Stimulated activated naive B cell treated with anti-CD40 and anti-IgM and Interleukin-4, amounts not matched to agents 10 μg/mL and 1 μg/mL and 100 μg/mL, for 72 hours (primary cell): ENCODE measurements around the gene IZUMO1.
A peak's percentile ranks its signal among the peaks of the same experiment; 100 is the strongest.
"Not testable (repeated sequence)": the region's sequence is repeated elsewhere in the genome, so short reads cannot be mapped to it uniquely, and the experiment has no call there.

ENCODE experiments used
- ATAC-seq, 2 donors: fragments of 150-1000 bp; cut with Tn5 transposase; replicated peaks; 2 replicates each; pipeline ENCODE4 v1.10.0; 2021; ENCODE audit warnings: moderate library complexity in 1 of 2
- DNase-seq: peaks from one replicate; pipeline ENCODE4 v3.0.0; 2021
- H3K27ac Mint-ChIP-seq: one replicate; pipeline ENCODE4 v1.8.0; 2022; ENCODE audit warnings: mild to moderate bottlenecking, mixed read lengths
- H3K27me3 Mint-ChIP-seq, 2 donors: one replicate each; pipeline ENCODE4 v1.8.0; 2022; ENCODE audit warnings: mixed read lengths in 2 of 2
- H3K36me3 Mint-ChIP-seq, 2 donors: one replicate each; pipeline ENCODE4 v1.8.0; 2022; ENCODE audit warnings: mixed read lengths in 2 of 2, mild to moderate bottlenecking in 1 of 2
- H3K4me1 Mint-ChIP-seq, 2 donors: one replicate each; pipeline ENCODE4 v1.8.0; 2022; ENCODE audit warnings: mixed read lengths in 2 of 2, mild to moderate bottlenecking in 1 of 2
- H3K4me3 Mint-ChIP-seq, 2 donors: one replicate each; pipeline ENCODE4 v1.8.0; 2022; ENCODE audit warnings: mild to moderate bottlenecking in 2 of 2, mixed read lengths in 2 of 2, moderate library complexity in 1 of 2
- H3K9me3 Mint-ChIP-seq, 2 donors: one replicate each; pipeline ENCODE4 v1.8.0; 2022; ENCODE audit warnings: mixed read lengths in 2 of 2, mild to moderate bottlenecking in 1 of 2

The IZUMO1 gene

DNA sequence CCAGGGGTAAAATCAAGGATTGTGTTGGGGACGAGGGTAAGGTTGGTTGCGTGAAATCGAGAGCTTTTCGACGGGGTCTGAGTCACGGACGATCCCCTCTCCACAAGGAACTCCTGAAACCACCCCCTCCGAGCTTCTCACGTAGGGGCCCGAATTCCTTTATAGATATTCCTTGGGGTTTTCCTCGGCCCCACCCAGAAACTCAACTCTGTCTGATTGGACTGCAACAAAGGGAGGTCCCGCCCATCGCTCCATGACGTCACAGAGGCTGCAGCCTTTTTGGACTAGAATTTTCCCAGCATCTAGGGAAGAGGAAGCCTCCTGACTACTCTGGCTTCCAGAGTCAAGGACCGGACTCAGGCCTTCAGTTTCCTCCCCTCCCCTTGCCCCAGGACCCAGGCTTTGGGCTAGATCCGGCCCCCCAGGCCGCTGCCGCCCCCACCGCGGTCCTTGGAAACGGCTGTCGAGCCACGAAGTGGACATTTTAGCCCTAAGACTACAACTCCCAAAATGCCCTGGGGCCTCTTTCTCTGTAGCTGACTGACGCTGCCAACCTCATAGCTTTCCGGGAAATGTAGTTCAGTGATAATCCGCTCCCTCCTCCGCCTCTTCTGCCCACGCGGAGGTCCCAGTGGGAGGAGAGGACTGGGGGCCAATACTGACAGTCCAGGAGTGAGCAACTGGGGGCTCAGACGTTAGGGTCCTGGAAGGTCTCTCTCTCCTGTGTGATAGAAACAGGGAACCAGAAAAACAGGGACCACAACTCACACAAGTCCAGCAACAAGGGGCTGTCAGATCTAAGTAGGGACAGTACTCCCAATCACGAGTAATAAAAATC lies at the start of gene IZUMO1:
Gene IZUMO1 (minus strand): TSS at position 172 of the 838 bp plus-strand sequence. CDS start 1,050 bp downstream, outside the sequence.
- Mint-ChIP-seq H3K4me3 (peak within 1 kb of the TSS; percentile 44 to 62), H3K27me3 (peaks cover 38 to 50% of the 10 kb centered on the region in 2 donors), H3K4me1 (peaks cover 12 to 13% of the 10 kb centered on the region in 2 donors), H3K9me3 (peaks cover 4 to 5% of the 10 kb centered on the region in 2 donors), H3K36me3 (peaks cover 3 to 5% of the 10 kb centered on the region in 2 donors), H3K27ac (peak within 1 kb of the TSS; percentile 65)
- DNase-seq: peak; percentile 52
- peak; percentile 84 to 90 for ATAC-seq

DNA sequence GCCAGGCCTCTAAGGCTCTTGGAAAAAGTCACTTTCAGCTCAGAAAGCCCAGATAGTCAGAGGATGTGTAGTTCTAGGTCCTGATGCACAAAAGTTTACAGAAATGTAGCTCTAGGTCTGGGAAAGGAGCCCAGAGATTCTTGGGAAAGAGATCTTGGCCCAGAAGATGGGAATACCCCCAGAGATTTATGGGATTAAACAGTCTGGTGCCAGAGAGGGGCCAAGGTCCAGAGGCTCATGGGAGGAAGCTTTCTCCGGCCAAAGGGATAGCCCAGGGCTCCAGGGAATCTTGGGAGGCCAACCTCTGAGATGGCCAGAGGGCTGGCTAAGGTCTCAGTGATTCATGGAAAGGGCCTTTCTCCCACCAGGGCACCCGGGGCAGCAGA lies 49.0 kb upstream of the IZUMO1 start:
- no peak for DNase-seq
- peaks cover 3 to 27% of the 10 kb centered on the region in 2 donors for H3K36me3 Mint-ChIP-seq
- no peaks in the 10 kb centered on the region for H3K27me3 Mint-ChIP-seq
- peaks cover 11 to 15% of the 10 kb centered on the region in 2 donors for H3K4me1 Mint-ChIP-seq
- no peak for ATAC-seq
- H3K9me3 Mint-ChIP-seq: no peaks in the 10 kb centered on the region
- H3K4me3 Mint-ChIP-seq: peak overlapping the region; percentile 89 to 91
- peak overlapping the region; percentile 95 for H3K27ac Mint-ChIP-seq

DNA sequence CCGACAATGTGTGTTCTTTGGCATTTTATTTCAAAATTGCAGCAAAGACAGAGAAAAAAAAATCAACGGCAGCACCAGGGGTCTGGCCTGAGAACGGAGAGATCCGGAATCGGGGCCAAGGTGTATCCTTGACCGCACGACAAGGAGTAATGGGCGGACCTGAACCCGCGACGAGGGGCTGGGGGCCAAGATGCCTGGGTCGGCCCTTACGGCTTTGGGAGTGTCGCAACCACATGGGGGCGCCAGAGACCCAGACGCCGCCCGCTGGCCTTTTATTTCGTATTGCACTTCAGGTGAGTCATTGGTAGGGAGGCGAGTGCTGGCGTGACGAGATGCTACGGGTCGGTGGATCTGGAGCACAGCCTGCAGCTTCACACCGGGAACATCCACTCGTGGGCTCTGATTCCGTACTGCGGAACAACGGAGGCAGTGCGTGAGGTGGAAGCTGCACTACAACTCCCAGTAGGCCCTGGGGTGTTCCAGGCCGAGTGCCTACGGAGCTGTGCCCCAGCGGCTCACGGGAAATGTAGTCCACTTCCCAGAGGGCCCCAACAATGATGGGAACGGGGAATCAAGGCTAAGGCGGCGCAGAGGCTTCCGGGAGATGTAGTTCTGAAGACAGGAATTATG lies 48.5 kb upstream of the IZUMO1 start:
- Mint-ChIP-seq H3K36me3 (peaks cover under 1 to 24% of the 10 kb centered on the region in 2 donors), H3K27me3 (no peaks in the 10 kb centered on the region), H3K27ac (peak overlapping the region; percentile 95), H3K4me3 (peak overlapping the region; percentile 89 to 91), H3K9me3 (no peaks in the 10 kb centered on the region), H3K4me1 (peaks cover 11 to 15% of the 10 kb centered on the region in 2 donors)
- peak; percentile 97 to 99 for ATAC-seq
- DNase-seq: peak; percentile 78

DNA sequence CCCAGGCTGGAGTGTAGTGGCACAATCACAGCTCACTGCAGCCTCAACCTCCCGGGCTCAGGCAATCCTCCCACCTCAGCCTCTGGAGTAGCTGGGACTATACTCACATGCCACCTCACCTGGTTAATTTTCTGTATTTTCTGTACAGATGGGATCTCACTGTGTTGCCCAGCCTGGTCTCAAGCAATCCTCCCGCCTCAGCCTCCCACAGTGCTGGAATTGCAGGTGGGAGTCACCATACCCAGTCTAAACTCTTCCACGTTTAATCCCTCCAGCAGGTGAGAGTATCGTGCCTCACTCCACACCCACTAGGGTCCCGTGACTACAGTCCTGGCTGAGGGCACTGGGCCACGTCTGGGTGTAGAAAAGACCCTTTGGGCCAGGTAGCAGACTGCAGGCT lies 47.6 kb upstream of the IZUMO1 start:
- H3K36me3 Mint-ChIP-seq: peaks cover 0 to 19% of the 10 kb centered on the region in 2 donors
- DNase-seq (no peak), ATAC-seq (no peak)
- no peaks in the 10 kb centered on the region for H3K9me3 Mint-ChIP-seq
- H3K27ac Mint-ChIP-seq: peak overlapping the region; percentile 95
- no peaks in the 10 kb centered on the region for H3K27me3 Mint-ChIP-seq
- peak overlapping the region; percentile 89 to 91 for H3K4me3 Mint-ChIP-seq
- H3K4me1 Mint-ChIP-seq: peaks cover 11 to 15% of the 10 kb centered on the region in 2 donors

DNA sequence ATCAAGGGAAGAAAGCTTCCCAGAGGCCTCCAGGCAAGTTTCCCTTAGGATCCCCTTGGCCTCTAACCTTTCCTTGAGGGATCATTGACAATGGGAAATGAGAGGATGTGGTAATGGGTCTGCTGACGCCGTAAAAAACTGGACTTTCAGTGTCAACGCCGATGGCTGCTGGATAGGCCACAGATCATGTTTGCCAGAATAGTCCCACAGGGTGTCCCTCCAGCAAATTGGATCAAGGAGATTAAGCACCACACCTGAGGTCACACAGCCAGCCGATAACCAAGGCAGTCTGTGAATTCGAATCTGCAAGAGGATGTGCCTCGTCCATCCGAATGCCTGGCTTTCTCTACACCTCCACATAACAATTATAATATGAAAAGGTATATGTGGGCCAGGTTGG lies 46.6 kb upstream of the IZUMO1 start:
- Mint-ChIP-seq H3K27me3 (no peaks in the 10 kb centered on the region), H3K9me3 (no peaks in the 10 kb centered on the region), H3K4me1 (peaks cover 11 to 15% of the 10 kb centered on the region in 2 donors), H3K36me3 (peaks cover 0 to 13% of the 10 kb centered on the region in 2 donors), H3K4me3 (no peak overlapping the region), H3K27ac (peak overlapping the region; percentile 65)
- DNase-seq: no peak
- ATAC-seq: no peak

DNA sequence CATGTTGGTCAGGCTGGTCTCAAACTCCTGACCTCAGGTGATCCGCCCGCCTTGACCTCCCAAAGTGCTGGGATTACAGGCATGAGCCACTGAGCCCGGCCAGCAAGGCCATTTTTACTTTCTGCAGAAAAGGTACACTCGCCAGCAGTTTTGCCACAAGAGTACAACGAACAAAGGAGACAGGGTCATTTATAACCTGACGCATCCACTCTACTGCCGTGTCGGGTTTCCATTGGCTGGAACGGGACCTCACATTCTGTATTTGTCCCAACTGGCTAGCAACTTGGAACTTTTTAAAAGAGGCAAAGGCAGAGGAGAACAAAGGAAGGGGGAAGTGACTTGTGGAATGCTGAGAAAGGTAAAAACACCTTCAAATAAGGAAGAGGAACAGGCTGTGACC lies 40.6 kb upstream of the IZUMO1 start:
- not testable (repeated sequence) for H3K4me3 Mint-ChIP-seq, H3K27me3 Mint-ChIP-seq, H3K9me3 Mint-ChIP-seq

DNA sequence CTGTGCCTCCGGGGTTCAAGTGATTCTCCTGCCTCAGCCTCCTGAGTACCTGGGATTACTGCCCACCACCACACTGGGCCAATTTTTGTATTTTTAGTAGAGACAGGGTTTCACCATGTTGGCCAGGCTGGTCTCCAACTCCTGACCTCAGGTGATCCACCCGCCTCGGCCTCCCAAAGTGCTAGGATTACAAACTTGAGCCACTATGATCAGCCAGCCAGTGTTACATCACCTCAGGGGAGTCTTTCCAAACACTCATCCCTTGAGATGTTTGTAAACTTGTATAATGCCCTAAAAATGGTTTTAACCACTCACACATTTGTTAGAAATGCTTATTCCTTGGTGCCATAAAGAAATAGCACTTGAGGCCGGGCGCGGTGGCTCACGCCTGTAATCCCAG lies 39.7 kb upstream of the IZUMO1 start:
- not testable (repeated sequence) for H3K4me3 Mint-ChIP-seq, H3K9me3 Mint-ChIP-seq, H3K27ac Mint-ChIP-seq, ATAC-seq, DNase-seq, H3K36me3 Mint-ChIP-seq, H3K27me3 Mint-ChIP-seq
- peaks cover 11 to 15% of the 10 kb centered on the region in 2 donors for H3K4me1 Mint-ChIP-seq

More for the DNA sequence above, 40.6 kb upstream of the IZUMO1 start:
- not testable (repeated sequence) for H3K27ac Mint-ChIP-seq, H3K36me3 Mint-ChIP-seq, ATAC-seq, H3K4me1 Mint-ChIP-seq, DNase-seq

DNA sequence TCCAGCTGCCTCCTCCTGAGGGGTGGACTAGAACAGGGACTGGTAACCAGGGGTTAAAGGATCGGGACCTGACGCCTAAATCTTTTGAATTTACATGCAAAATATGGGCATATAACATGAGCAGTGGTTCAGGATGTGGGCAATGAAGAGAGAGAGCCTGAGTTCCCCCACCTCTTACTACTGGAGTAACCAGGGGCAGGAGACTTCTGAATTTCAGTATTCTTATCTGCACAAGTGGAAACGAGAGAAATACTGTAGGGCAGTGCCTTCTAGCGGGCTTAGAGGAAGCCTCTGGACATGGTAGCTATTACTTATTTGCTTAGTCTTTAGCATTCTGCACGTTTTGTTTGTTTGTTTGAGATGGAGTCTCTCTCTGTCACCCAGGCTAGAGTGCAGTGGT lies 37.8 kb upstream of the IZUMO1 start:
- Mint-ChIP-seq H3K4me1 (peaks cover 19 to 25% of the 10 kb centered on the region in 2 donors), H3K36me3 (no peaks in the 10 kb centered on the region), H3K27me3 (no peaks in the 10 kb centered on the region), H3K9me3 (peaks cover 0 to 3% of the 10 kb centered on the region in 2 donors), H3K27ac (peak overlapping the region; percentile 7), H3K4me3 (no peak overlapping the region)
- no peak for DNase-seq
- ATAC-seq: no peak

DNA sequence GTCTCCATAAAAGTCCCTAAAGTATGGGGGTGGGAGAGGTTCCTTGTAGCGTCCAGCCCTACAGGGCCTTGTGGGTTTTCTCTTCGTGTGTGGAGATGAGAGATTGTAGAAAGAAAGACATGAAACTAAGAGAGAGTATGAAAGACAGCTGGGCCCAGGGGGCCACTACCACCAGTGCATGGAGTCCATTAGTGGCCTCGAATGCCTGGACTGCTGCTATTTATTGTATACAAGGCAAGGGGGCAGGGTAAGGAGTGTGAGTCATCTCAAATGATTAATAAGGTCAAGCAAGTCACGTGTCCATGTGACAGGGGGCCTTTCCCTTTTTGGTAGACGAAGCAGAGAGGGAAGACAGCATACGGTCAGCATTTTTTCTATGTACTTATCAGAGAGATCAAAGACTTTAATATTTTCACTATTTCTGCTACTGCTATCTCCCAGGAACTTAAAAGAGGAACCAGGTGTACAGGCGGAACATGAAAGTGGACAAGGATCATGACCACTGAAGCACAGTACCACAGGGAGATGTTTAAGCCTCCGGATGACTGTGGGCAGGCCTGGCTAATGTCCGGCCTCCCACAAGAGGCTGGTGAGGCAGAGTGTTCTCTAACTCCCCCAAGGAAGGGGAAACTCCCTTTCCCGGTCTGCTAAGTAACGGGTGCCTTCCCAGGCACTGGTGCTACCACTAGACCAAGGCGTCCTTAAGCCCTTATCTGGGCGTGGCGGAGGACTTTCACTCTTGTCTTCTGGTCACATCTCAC lies 34.1 kb upstream of the IZUMO1 start:
- H3K9me3 Mint-ChIP-seq: peaks cover 0 to 3% of the 10 kb centered on the region in 2 donors
- DNase-seq (no peak), ATAC-seq (peak; percentile 38 to 39)
- no peaks in the 10 kb centered on the region for H3K27me3 Mint-ChIP-seq
- H3K4me1 Mint-ChIP-seq: peaks cover 17 to 20% of the 10 kb centered on the region in 2 donors
- no peak overlapping the region for H3K4me3 Mint-ChIP-seq
- H3K27ac Mint-ChIP-seq: peak overlapping the region; percentile 21
- peaks cover 0 to 1% of the 10 kb centered on the region in 2 donors for H3K36me3 Mint-ChIP-seq

DNA sequence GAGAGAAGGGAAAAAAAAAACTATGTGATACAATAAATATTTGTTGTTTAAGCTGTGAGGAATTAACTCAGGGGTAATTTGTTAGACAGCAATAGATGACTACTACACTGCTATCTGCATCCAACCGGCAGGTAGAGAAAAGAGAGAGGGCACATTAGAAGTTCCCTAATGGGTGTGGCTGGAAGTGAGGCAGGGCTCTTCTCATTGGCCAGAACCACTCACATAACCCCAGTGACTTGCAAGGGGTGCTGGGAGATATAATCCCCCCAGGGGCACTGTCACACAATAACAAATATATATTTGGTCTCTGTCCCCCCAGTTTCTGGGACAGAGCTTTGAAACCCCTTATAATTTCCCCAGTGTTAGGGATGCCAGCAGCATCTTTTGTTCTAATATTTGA lies 32.9 kb upstream of the IZUMO1 start:
- DNase-seq: no peak
- Mint-ChIP-seq H3K27me3 (no peaks in the 10 kb centered on the region), H3K9me3 (no peaks in the 10 kb centered on the region), H3K4me1 (peaks cover 14 to 20% of the 10 kb centered on the region in 2 donors), H3K4me3 (no peak overlapping the region), H3K36me3 (peaks cover 0 to 1% of the 10 kb centered on the region in 2 donors), H3K27ac (no peak overlapping the region)
- peak; percentile 40 to 46 for ATAC-seq

DNA sequence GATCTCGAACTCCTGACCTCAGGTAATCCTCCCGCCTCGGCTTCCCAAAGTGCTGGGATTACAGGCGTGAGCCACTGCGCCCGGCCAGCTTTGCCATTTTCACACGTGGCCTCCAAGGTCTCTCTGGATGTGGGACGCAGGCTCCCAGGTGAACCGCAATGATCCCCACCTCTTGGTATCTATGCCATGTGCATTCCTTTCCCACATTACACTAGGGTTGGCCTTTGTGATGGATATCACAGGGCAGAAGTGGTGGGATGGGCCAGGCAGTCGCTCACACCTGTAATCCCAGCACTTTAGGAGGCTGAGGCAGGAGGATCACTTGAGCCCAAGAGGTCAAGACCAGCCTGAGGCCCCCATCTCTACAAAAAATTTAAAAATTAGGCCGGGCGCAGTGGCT lies 31.0 kb upstream of the IZUMO1 start:
- Mint-ChIP-seq H3K27ac (no peak overlapping the region), H3K36me3 (peaks cover 0 to 1% of the 10 kb centered on the region in 2 donors), H3K9me3 (no peaks in the 10 kb centered on the region), H3K4me1 (peaks cover 14 to 20% of the 10 kb centered on the region in 2 donors), H3K4me3 (no peak overlapping the region), H3K27me3 (peaks cover 0 to under 1% of the 10 kb centered on the region in 2 donors)
- DNase-seq (no peak), ATAC-seq (no peak)

DNA sequence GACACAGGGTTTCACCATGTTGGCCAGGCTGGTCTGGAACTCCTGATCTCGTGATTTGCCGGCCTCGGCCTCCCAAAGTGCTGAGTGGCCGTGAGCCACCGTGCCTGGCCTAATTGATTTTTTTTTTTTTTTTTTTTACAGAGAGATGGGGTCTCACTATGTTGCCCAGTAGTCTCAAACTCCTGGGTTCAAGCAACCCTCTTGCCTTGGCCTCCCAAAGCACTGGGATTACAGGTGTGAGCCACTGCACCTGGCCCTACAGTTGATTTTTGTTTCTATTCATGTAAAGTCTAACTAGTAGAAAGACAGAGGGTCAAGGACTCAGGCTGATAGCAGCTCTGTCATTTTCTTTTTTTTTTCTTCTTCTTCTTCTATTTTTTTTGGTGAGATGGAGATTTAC lies 30.4 kb upstream of the IZUMO1 start:
- ATAC-seq: no peak
- Mint-ChIP-seq H3K4me1 (peaks cover 11 to 15% of the 10 kb centered on the region in 2 donors), H3K27ac (no peak overlapping the region), H3K9me3 (no peaks in the 10 kb centered on the region), H3K36me3 (peaks cover 0 to 1% of the 10 kb centered on the region in 2 donors), H3K4me3 (no peak overlapping the region), H3K27me3 (peaks cover 1 to 3% of the 10 kb centered on the region in 2 donors)
- DNase-seq: no peak

DNA sequence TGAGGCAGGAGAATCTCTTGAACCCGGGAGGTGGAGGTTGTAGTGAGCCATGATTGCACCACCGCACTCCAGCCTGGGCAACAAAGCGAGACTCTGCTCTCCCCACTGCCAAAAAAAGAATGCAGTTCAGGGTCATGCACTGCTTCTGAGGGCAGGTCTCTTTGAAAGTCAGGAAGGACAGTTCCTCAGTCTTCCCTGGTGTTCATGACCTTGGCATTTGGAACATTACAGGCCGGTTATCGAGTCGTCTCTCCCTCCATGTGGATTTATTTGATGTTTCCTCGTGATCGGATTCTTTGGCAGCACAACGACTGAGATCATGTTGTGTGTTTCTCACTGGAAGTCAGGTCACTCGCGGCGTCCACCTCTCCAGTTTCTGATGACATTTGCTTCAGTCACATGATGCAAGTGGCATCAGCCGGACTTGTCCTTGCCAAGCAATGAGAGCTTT lies 25.8 kb upstream of the IZUMO1 start:
- Mint-ChIP-seq H3K36me3 (peaks cover 0 to 3% of the 10 kb centered on the region in 2 donors), H3K9me3 (no peaks in the 10 kb centered on the region), H3K4me3 (no peak overlapping the region), H3K27me3 (peaks cover 11 to 32% of the 10 kb centered on the region in 2 donors), H3K27ac (no peak overlapping the region), H3K4me1 (no peaks in the 10 kb centered on the region)
- no peak for ATAC-seq
- DNase-seq: no peak
